K562 (cell line): ENCODE measurements around the gene PLOD1. TPM values are rescaled to one million over a fixed set of nuclear protein-coding genes. Genes with fewer than 3 reads are reported as not detected.

Experiments used
- ETS1 ChIP-seq: conservative IDR thresholded peaks from 2 replicates; pipeline ENCODE4 v1.6.1; 2011; ENCODE audit warnings: low read depth, mild to moderate bottlenecking, low read length; ENCODE audit not compliant: control insufficient read depth
- ETS2 ChIP-seq: IDR thresholded peaks from 2 replicates; pipeline ENCODE4 v1.6.1; 2016; ENCODE audit warnings: borderline replicate concordance, missing genetic modification characterization, mild to moderate bottlenecking, moderate library complexity, missing compliant biosample characterization; ENCODE audit not compliant: poor library complexity, severe bottlenecking
- HDGF ChIP-seq: fragments of 450-650 bp; IDR thresholded peaks from 2 replicates; pipeline ENCODE4 v1.6.1; 2016
- MYBL2 ChIP-seq, 2 experiments: fragments of 450-650 bp in 1 of 2; sonication (generic) in 1 of 2; formaldehyde crosslinking in 1 of 2; IDR thresholded peaks; 2 replicates each; pipeline versions ENCODE4 v1.6.1 to v1.8.1; 2017 to 2022; ENCODE audit warnings: borderline replicate concordance in 1 of 2, inconsistent platforms in 1 of 2, low read depth in 1 of 2, mild to moderate bottlenecking in 1 of 2, missing genetic modification reagents in 1 of 2, moderate library complexity in 1 of 2
- NFXL1 ChIP-seq: fragments of 450-650 bp; formaldehyde crosslinking; IDR thresholded peaks from 2 replicates; pipeline ENCODE4 v1.4.0; 2021; ENCODE audit warnings: mild to moderate bottlenecking
- THRAP3 ChIP-seq: fragments of 450-650 bp; IDR thresholded peaks from 2 replicates; pipeline ENCODE4 v1.6.1; 2016; ENCODE audit warnings: mild to moderate bottlenecking, inconsistent platforms, borderline replicate concordance
- ZHX1 ChIP-seq: fragments of 150-350 bp; conservative IDR thresholded peaks from 2 replicates; pipeline ENCODE4 v1.6.1; 2014; ENCODE audit warnings: low read length
- ZNF232 ChIP-seq: sonication (generic); formaldehyde crosslinking; IDR thresholded peaks from 2 replicates; pipeline ENCODE4 v1.8.0; 2022; ENCODE audit warnings: mild to moderate bottlenecking, missing genetic modification reagents
- ZNF507 ChIP-seq: conservative IDR thresholded peaks from 2 replicates; pipeline ENCODE4 v1.6.1; 2017; ENCODE audit warnings: missing genetic modification characterization, missing compliant biosample characterization
- polyA plus RNA-seq, 8 experiments: library from polyadenylated mRNA; depleted of rRNA in 4 of 8; stranded (reverse) in 5 of 8; unstranded in 3 of 8; fragments of >200 nt; fragmentation: Nextera tagmentation in 2 of 8; fragmentation: Illumina TruSeq in 1 of 8; extraction: Ambion mirVana in 2 of 8; extraction: Trizol in 1 of 8; gene quantifications; 2 replicates each; pipeline versions ENCODE4 v1.2.1 to v1.2.3, GENCODE V29; 2011 to 2014; ENCODE audit warnings: inconsistent platforms in 1 of 8, missing spikeins in 1 of 8
- total RNA-seq, 7 experiments: library from RNA; depleted of rRNA in 6 of 7; stranded (reverse); fragments of >200 nt in 6 of 7; fragmentation: Illumina TruSeq in 2 of 7; extraction: Trizol in 2 of 7; gene quantifications; 2 replicates each; pipeline versions ENCODE4 v1.2.1 to v1.2.3, GENCODE V29; 2011 to 2021; ENCODE audit warnings: low replicate concordance in 1 of 7
- TF ChIP-seq, protein P1 (sequence below), 2 experiments: fragments of 450-650 bp; formaldehyde crosslinking in 1 of 2; IDR thresholded peaks; 2 replicates each; pipeline versions ENCODE4 v1.4.0 to v1.6.1; 2014 to 2020; ENCODE audit warnings: mild to moderate bottlenecking in 2 of 2, borderline replicate concordance in 1 of 2, low read depth in 1 of 2
- TF ChIP-seq, protein P2 (sequence below): fragments of 450-650 bp; IDR thresholded peaks from 2 replicates; pipeline ENCODE4 v1.7.1; 2018; ENCODE audit warnings: mild to moderate bottlenecking, low read depth; ENCODE audit not compliant: partially characterized antibody

The PLOD1 gene
- total and polyA plus RNA-seq, 9 of the 15 experiments (the other 6 are each of a cell fraction or from before 2014, with no cell fraction given), result 16.6 to 90.8 (median 52.7) TPM

DNA sequence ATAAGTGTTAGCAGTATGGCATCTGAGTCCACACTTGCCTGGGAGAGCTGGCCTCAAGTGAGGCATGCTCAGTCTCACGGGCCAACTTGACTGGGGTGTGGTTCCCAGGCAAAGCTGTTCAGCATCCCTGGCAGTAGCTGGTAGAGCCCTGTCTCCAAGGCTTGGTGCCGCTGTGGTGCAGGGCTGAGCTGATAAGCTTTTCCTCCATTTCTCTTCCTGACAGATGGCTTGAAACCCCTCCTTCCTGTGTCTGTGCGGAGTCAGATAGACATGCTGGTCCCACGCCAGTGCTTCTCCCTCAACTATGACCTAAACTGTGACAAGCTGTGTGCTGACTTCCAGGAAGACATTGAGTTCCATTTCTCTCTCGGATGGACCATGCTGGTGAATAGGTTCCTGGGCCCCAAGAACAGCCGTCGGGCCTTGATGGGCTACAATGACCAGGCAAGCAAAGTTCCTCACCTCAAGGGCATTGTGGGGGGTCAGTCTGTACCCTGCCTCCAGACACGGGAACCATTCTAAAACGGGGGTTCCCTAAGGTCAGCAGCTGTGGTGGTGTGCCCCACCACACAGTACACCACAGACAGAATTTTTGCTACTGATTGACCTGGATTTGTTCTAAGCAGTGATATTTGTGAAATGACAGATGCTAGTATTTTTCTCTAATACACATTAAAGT lies 71.1 kb downstream of the PLOD1 start (continued):
- TF ChIP-seq THRAP3, result no peak
- TF ChIP-seq, protein P1, sequence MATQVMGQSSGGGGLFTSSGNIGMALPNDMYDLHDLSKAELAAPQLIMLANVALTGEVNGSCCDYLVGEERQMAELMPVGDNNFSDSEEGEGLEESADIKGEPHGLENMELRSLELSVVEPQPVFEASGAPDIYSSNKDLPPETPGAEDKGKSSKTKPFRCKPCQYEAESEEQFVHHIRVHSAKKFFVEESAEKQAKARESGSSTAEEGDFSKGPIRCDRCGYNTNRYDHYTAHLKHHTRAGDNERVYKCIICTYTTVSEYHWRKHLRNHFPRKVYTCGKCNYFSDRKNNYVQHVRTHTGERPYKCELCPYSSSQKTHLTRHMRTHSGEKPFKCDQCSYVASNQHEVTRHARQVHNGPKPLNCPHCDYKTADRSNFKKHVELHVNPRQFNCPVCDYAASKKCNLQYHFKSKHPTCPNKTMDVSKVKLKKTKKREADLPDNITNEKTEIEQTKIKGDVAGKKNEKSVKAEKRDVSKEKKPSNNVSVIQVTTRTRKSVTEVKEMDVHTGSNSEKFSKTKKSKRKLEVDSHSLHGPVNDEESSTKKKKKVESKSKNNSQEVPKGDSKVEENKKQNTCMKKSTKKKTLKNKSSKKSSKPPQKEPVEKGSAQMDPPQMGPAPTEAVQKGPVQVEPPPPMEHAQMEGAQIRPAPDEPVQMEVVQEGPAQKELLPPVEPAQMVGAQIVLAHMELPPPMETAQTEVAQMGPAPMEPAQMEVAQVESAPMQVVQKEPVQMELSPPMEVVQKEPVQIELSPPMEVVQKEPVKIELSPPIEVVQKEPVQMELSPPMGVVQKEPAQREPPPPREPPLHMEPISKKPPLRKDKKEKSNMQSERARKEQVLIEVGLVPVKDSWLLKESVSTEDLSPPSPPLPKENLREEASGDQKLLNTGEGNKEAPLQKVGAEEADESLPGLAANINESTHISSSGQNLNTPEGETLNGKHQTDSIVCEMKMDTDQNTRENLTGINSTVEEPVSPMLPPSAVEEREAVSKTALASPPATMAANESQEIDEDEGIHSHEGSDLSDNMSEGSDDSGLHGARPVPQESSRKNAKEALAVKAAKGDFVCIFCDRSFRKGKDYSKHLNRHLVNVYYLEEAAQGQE (IDR thresholded peaks at IDR 0.05; ENCODE audit: borderline replicate concordance), result peak; percentile 46
- TF ChIP-seq, protein P1 (CRISPR knock-in tag; IDR thresholded peaks at IDR 0.05; ENCODE audit: low read depth), result no peak
- no peak for TF ChIP-seq ZHX1
- TF ChIP-seq ETS2, result no peak
- TF ChIP-seq, protein P2, sequence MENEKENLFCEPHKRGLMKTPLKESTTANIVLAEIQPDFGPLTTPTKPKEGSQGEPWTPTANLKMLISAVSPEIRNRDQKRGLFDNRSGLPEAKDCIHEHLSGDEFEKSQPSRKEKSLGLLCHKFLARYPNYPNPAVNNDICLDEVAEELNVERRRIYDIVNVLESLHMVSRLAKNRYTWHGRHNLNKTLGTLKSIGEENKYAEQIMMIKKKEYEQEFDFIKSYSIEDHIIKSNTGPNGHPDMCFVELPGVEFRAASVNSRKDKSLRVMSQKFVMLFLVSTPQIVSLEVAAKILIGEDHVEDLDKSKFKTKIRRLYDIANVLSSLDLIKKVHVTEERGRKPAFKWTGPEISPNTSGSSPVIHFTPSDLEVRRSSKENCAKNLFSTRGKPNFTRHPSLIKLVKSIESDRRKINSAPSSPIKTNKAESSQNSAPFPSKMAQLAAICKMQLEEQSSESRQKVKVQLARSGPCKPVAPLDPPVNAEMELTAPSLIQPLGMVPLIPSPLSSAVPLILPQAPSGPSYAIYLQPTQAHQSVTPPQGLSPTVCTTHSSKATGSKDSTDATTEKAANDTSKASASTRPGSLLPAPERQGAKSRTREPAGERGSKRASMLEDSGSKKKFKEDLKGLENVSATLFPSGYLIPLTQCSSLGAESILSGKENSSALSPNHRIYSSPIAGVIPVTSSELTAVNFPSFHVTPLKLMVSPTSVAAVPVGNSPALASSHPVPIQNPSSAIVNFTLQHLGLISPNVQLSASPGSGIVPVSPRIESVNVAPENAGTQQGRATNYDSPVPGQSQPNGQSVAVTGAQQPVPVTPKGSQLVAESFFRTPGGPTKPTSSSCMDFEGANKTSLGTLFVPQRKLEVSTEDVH, result no peak
- TF ChIP-seq ZNF232 (CRISPR knock-in tag), result no peak
- TF ChIP-seq ETS1, result peak; percentile 91
- TF ChIP-seq HDGF, result no peak; the same call in 1 of the 2 replicates
- TF ChIP-seq MYBL2 (IDR thresholded peaks at IDR 0.05; ENCODE audit: low read depth), result no peak
- TF ChIP-seq MYBL2 (CRISPR knock-in tag; IDR thresholded peaks at IDR 0.05; ENCODE audit: borderline replicate concordance), result no peak
- TF ChIP-seq NFXL1, result no peak
- no peak for TF ChIP-seq ZNF507 (tag)
